CD4-positive, alpha-beta T cell (primary cell): ENCODE data around the gene TAGLN2. TPM values are rescaled to one million over a fixed set of nuclear protein-coding genes. Genes with fewer than 3 reads are reported as not detected.

Source experiments
- ATAC-seq: fragments of 200-7000 bp; cut with Tn5 transposase; one replicate; pipeline ENCODE4 v1.10.0; 2022; ENCODE audit warnings: mild to moderate bottlenecking; ENCODE audit not compliant: poor library complexity
- CTCF ChIA-PET: fragments of 350-600 bp; sonication (Branson Sonifier 250); formaldehyde crosslinking; loops from one replicate; lab custom pipeline; 2021; ENCODE audit warnings: antibody characterized with exemption, inconsistent platforms; lab: Charles Lee
- POLR2A ChIA-PET: fragments of 350-600 bp; sonication (Branson Sonifier 250); formaldehyde crosslinking; loops from one replicate; lab custom pipeline; 2021; ENCODE audit warnings: antibody characterized with exemption, inconsistent platforms; lab: Charles Lee
- DNase-seq, 14 experiments: peaks; one replicate each; pipeline ENCODE4 v3.0.0-alpha.2; 2013 to 2020; ENCODE audit warnings: mixed read lengths in 2 of 14
- H3K27ac ChIP-seq, 2 donors: one replicate each; pipeline versions ENCODE4 v1.5.1 to v1.7.0; 2013; ENCODE audit warnings: low read length in 2 of 2, low read depth in 1 of 2, mild to moderate bottlenecking in 1 of 2
- H3K27me3 ChIP-seq, 2 experiments: 1 replicate in 1 of 2; 2 replicates in 1 of 2; pipeline versions ENCODE4 v1.6.1 to v1.7.0; 2013; ENCODE audit warnings: low read length in 2 of 2, control low read depth in 1 of 2, mild to moderate bottlenecking in 1 of 2, moderate library complexity in 1 of 2; ENCODE audit not compliant: insufficient read depth in 2 of 2, control insufficient read depth in 1 of 2
- H3K36me3 ChIP-seq: one replicate; pipeline ENCODE4 v1.6.1; 2013; ENCODE audit warnings: low read length, control low read depth; ENCODE audit not compliant: insufficient read depth
- H3K4me1 ChIP-seq: one replicate; pipeline ENCODE4 v1.6.1; 2013; ENCODE audit warnings: low read length, control low read depth; ENCODE audit not compliant: insufficient read depth
- H3K4me3 ChIP-seq: one replicate; pipeline ENCODE4 v1.5.1; 2013; ENCODE audit warnings: mild to moderate bottlenecking, low read length, moderate library complexity
- H3K9me3 ChIP-seq, 2 experiments: 1 replicate in 1 of 2; 2 replicates in 1 of 2; pipeline versions ENCODE4 v1.6.1 to v1.7.0; 2013; ENCODE audit warnings: low read length in 2 of 2, mild to moderate bottlenecking in 2 of 2, control low read depth in 1 of 2, moderate library complexity in 1 of 2; ENCODE audit not compliant: control insufficient read depth in 1 of 2, insufficient read depth in 1 of 2
- H3K27ac Mint-ChIP-seq: one replicate; pipeline ENCODE4 v1.8.0; 2020; ENCODE audit warnings: mixed read lengths
- H3K27me3 Mint-ChIP-seq: one replicate; pipeline ENCODE4 v1.8.0; 2021; ENCODE audit warnings: mixed read lengths
- H3K36me3 Mint-ChIP-seq: one replicate; pipeline ENCODE4 v1.8.0; 2021; ENCODE audit warnings: low read depth, mixed read lengths
- H3K4me1 Mint-ChIP-seq: one replicate; pipeline ENCODE4 v1.8.0; 2021; ENCODE audit warnings: low read depth, mixed read lengths
- H3K4me3 Mint-ChIP-seq: one replicate; pipeline ENCODE4 v1.8.0; 2020; ENCODE audit warnings: mild to moderate bottlenecking, mixed read lengths
- H3K9me3 Mint-ChIP-seq: one replicate; pipeline ENCODE4 v1.8.0; 2020; ENCODE audit warnings: mixed read lengths
- intact Hi-C, 2 experiments: fragments of 100-400 bp; cut with DNase I in 1 of 2; cut with micrococcal nuclease in 1 of 2; formaldehyde crosslinking; loops; one replicate each; pipeline versions ENCODE4 v1.15.1 to v1.9.0; 2023 to 2025; cut with DNase I, micrococcal nuclease
- total RNA-seq, 174 experiments: library from RNA in 2 of 174; stranded (reverse) in 2 of 174; gene quantifications; one replicate each; pipeline ENCODE4 v1.2.3 and lab custom pipeline; 2021 to 2026
- TF ChIP-seq, protein P1 (sequence below): fragments of 200-600 bp; IDR thresholded peaks from one replicate; pipeline ENCODE4 v1.8.0; 2022; ENCODE audit warnings: antibody characterized with exemption, mild to moderate bottlenecking

Gene TAGLN2
- total RNA-seq, 2 experiments from 2014 or later, result 301 to 311 TPM

DNA sequence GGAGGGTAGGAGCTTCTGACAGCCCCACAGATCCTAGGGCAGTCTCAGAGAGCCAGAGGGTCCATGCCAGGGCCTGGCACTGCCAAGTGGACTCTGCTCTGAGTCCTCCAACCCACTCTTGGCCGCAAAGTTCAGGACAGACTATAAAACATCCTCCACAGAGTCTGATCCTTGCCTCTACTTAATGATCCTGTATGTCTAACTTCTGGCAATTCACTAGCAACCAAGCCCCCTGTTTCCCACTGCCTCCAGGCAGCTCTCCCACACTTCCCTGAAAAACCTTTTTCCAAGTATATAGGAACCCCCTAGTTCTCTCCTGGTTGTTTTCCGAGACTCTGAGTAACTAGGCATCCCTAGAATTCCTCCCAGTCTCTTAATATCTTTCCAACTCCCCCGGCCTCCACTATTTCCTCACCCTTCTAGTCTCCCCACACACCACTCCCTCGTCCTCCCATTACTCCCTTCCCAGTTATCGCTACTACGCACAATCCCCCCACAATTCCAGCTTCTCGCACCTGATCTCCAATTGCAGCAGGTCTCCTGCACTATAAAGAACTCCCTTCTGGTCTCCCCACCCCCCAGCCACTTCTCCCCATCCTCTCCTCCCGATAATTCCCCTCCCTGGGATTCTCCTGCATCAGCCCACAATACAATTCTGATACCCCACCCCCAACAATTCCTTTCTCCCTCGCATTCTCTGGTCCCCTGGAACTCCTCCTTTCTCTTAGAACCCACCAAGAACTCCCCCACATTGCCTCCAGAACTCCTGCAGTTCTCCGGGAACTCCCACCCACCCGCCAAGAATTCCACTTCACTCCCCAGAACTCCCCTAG lies 19.5 kb upstream of the TAGLN2 start:
- ChIA-PET POLR2A (interaction anchor here (1.0 to 1.6 kb wide), 7 partner anchors 8 to 63 kb away, joined by 3 to 7 read pairs (median 4); partner anchors contain the start of gene TAGLN2), CTCF (interaction anchor here (0.9 to 2.2 kb wide), 8 partner anchors 20 to 164 kb away, joined by 3 to 25 read pairs (median 7); partner anchors contain the start of genes DUSP23 and TAGLN2)
- Histone ChIP-seq H3K4me1 (peaks cover 15% of the 10 kb centered on the region), H3K27ac (no peak overlapping the region), H3K27me3 (peaks cover 22 to 26% of the 10 kb centered on the region in 2 experiments), H3K9me3 (no peaks in the 10 kb centered on the region), H3K36me3 (no peaks in the 10 kb centered on the region), H3K4me3 (peak overlapping the region; percentile 46)
- peak overlapping the region; percentile 62 for H3K4me3 Mint-ChIP-seq
- no peaks in the 10 kb centered on the region for H3K9me3 Mint-ChIP-seq
- peaks cover 10% of the 10 kb centered on the region for H3K4me1 Mint-ChIP-seq
- TF ChIP-seq, protein P1, sequence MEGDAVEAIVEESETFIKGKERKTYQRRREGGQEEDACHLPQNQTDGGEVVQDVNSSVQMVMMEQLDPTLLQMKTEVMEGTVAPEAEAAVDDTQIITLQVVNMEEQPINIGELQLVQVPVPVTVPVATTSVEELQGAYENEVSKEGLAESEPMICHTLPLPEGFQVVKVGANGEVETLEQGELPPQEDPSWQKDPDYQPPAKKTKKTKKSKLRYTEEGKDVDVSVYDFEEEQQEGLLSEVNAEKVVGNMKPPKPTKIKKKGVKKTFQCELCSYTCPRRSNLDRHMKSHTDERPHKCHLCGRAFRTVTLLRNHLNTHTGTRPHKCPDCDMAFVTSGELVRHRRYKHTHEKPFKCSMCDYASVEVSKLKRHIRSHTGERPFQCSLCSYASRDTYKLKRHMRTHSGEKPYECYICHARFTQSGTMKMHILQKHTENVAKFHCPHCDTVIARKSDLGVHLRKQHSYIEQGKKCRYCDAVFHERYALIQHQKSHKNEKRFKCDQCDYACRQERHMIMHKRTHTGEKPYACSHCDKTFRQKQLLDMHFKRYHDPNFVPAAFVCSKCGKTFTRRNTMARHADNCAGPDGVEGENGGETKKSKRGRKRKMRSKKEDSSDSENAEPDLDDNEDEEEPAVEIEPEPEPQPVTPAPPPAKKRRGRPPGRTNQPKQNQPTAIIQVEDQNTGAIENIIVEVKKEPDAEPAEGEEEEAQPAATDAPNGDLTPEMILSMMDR, result no peak
- H3K27me3 Mint-ChIP-seq, result peaks cover 43% of the 10 kb centered on the region
- H3K27ac Mint-ChIP-seq, result no peak overlapping the region
- DNase-seq (no peak), ATAC-seq (no peak)
- H3K36me3 Mint-ChIP-seq, result no peaks in the 10 kb centered on the region
- intact Hi-C loops, result loop anchor here (1.0 to 5.0 kb wide), 4 partner anchors 147 to 813 kb away; no protein-coding TSS in a partner anchor

GRCh38 chr1:159943908-159944622 lies 18.8 kb upstream of the TAGLN2 start:
- Histone ChIP-seq H3K9me3 (no peaks in the 10 kb centered on the region), H3K36me3 (no peaks in the 10 kb centered on the region), H3K27me3 (peaks cover 22 to 26% of the 10 kb centered on the region in 2 experiments), H3K4me3 (no peak overlapping the region), H3K4me1 (peaks cover 15% of the 10 kb centered on the region), H3K27ac (no peak overlapping the region)
- peaks cover 50% of the 10 kb centered on the region for H3K27me3 Mint-ChIP-seq
- no peaks in the 10 kb centered on the region for H3K36me3 Mint-ChIP-seq
- no peaks in the 10 kb centered on the region for H3K9me3 Mint-ChIP-seq
- DNase-seq, result no peak
- no peak overlapping the region for H3K4me3 Mint-ChIP-seq
- POLR2A ChIA-PET, result interaction anchor here (1.2 kb wide), 1 partner anchor 19 kb away, joined by 4 read pairs; the partner anchor contains the start of gene TAGLN2
- peaks cover 10% of the 10 kb centered on the region for H3K4me1 Mint-ChIP-seq
- H3K27ac Mint-ChIP-seq, result no peak overlapping the region
- intact Hi-C loops, result no loop called here
- TF ChIP-seq, protein P1, result no peak
- CTCF ChIA-PET, result interaction anchor here (1.0 kb wide), 1 partner anchor 145 kb away, joined by 3 read pairs; no protein-coding TSS in a partner anchor
- ATAC-seq, result no peak

GRCh38 chr1:159943278-159943640 lies 18.0 kb upstream of the TAGLN2 start:
- H3K36me3 ChIP-seq, result no peaks in the 10 kb centered on the region
- CTCF ChIA-PET, result no interaction called here
- H3K4me1 Mint-ChIP-seq, result peaks cover 10% of the 10 kb centered on the region
- intact Hi-C loops, result no loop called here
- no peaks in the 10 kb centered on the region for H3K9me3 ChIP-seq
- peaks cover 15% of the 10 kb centered on the region for H3K4me1 ChIP-seq
- no peak for ATAC-seq
- H3K4me3 ChIP-seq, result no peak overlapping the region
- no peak overlapping the region for H3K27ac ChIP-seq
- H3K4me3 Mint-ChIP-seq, result no peak overlapping the region
- TF ChIP-seq, protein P1, result no peak
- peaks cover 50% of the 10 kb centered on the region for H3K27me3 Mint-ChIP-seq
- POLR2A ChIA-PET, result no interaction called here
- H3K36me3 Mint-ChIP-seq, result no peaks in the 10 kb centered on the region
- H3K27me3 ChIP-seq, result peaks cover 22 to 26% of the 10 kb centered on the region in 2 experiments
- DNase-seq, result no peak
- H3K9me3 Mint-ChIP-seq, result no peaks in the 10 kb centered on the region
- H3K27ac Mint-ChIP-seq, result no peak overlapping the region
